Ishikawa (cell line): ENCODE results near the gene CDH13.

Experiments
- CEBPB ChIP-seq: IDR thresholded peaks from 2 replicates; pipeline ENCODE4 v1.6.1; 2012
- CREB1 ChIP-seq: IDR thresholded peaks from 2 replicates; pipeline ENCODE4 v1.6.1; 2012; ENCODE audit warnings: low read depth
- EGR1 ChIP-seq: IDR thresholded peaks from 2 replicates; pipeline ENCODE4 v1.6.1; 2012
- EP300 ChIP-seq: IDR thresholded peaks from 2 replicates; pipeline ENCODE4 v1.6.1; 2012; ENCODE audit warnings: borderline replicate concordance
- FOXM1 ChIP-seq: IDR thresholded peaks from 2 replicates; pipeline ENCODE4 v1.6.1; 2012; ENCODE audit warnings: low read depth, borderline replicate concordance
- MAX ChIP-seq: IDR thresholded peaks from 2 replicates; pipeline ENCODE4 v1.6.1; 2012
- NFIC ChIP-seq: IDR thresholded peaks from 2 replicates; pipeline ENCODE4 v1.6.1; 2012
- RAD21 ChIP-seq: IDR thresholded peaks from 2 replicates; pipeline ENCODE4 v1.6.1; 2012; ENCODE audit warnings: low read depth
- REST ChIP-seq: IDR thresholded peaks from 2 replicates; pipeline ENCODE4 v1.6.1; 2012; ENCODE audit warnings: low read depth, mild to moderate bottlenecking
- TAF1 ChIP-seq: IDR thresholded peaks from 2 replicates; pipeline ENCODE4 v1.6.1; 2012; ENCODE audit warnings: low read depth, mild to moderate bottlenecking
- TCF12 ChIP-seq: IDR thresholded peaks from 2 replicates; pipeline ENCODE4 v1.6.1; 2012; ENCODE audit warnings: low read depth
- TEAD4 ChIP-seq: IDR thresholded peaks from 2 replicates; pipeline ENCODE4 v1.6.1; 2012
- USF1 ChIP-seq: IDR thresholded peaks from 2 replicates; pipeline ENCODE4 v1.6.1; 2012
- YY1 ChIP-seq: IDR thresholded peaks from 2 replicates; pipeline ENCODE4 v1.6.1; 2012; ENCODE audit warnings: low read depth
- ZBTB7A ChIP-seq: IDR thresholded peaks from 2 replicates; pipeline ENCODE4 v1.6.1; 2012; ENCODE audit warnings: low read depth

The CDH13 gene

GRCh38 chr16:83720213-83720612 is 1093.4 kb downstream of the CDH13 start:
- TF ChIP-seq ZBTB7A, result no peak

- no peak for TF ChIP-seq TEAD4
- no peak for TF ChIP-seq RAD21
- no peak for TF ChIP-seq NFIC
- no peak for TF ChIP-seq FOXM1
- no peak for TF ChIP-seq CEBPB
- no peak for TF ChIP-seq ZBTB7A
- no peak for TF ChIP-seq MAX
- no peak for TF ChIP-seq EGR1
- no peak for TF ChIP-seq YY1
- TF ChIP-seq USF1, result no peak
- no peak for TF ChIP-seq TCF12
- TF ChIP-seq REST, result no peak
Measured at GRCh38 chr16:83720981-83721380, 1094.2 kb downstream of the CDH13 start.

GRCh38 chr16:83721676-83722075 is 1094.9 kb downstream of the CDH13 start:
- TF ChIP-seq TAF1 (no peak), MAX (no peak), RAD21 (no peak), EGR1 (no peak), NFIC (no peak)

GRCh38 chr16:83722456-83723183 is 1095.9 kb downstream of the CDH13 start:
- TF ChIP-seq RAD21 (no peak), NFIC (no peak), EP300 (no peak), EGR1 (no peak), REST (no peak), CREB1 (no peak), USF1 (no peak), FOXM1 (no peak), TAF1 (no peak), YY1 (no peak), ZBTB7A (no peak), TEAD4 (no peak), MAX (no peak), CEBPB (no peak), TCF12 (no peak)

GRCh38 chr16:83723244-83723643 is 1096.5 kb downstream of the CDH13 start:
- TF ChIP-seq EGR1 (no peak), TAF1 (no peak), EP300 (no peak), CEBPB (no peak), NFIC (no peak), USF1 (no peak), YY1 (no peak), FOXM1 (no peak), TEAD4 (no peak)

GRCh38 chr16:83723901-83724300 is 1097.1 kb downstream of the CDH13 start:
- TF ChIP-seq TCF12 (no peak), EGR1 (no peak), EP300 (no peak), TAF1 (no peak), FOXM1 (no peak), RAD21 (no peak), MAX (no peak), CREB1 (no peak), REST (no peak), ZBTB7A (no peak), NFIC (no peak), USF1 (no peak), YY1 (no peak)
